ENCODE data around the gene ROBO1. TPM values are rescaled to one million over a fixed set of nuclear protein-coding genes. Genes with fewer than 3 reads are reported as not detected.

ROBO1 gene
- total and polyA plus RNA-seq, 2 of the 8 experiments (the other 6 are each of a cell fraction or from before 2014, with no cell fraction given): 51.4 to 91.0 TPM

DNA sequence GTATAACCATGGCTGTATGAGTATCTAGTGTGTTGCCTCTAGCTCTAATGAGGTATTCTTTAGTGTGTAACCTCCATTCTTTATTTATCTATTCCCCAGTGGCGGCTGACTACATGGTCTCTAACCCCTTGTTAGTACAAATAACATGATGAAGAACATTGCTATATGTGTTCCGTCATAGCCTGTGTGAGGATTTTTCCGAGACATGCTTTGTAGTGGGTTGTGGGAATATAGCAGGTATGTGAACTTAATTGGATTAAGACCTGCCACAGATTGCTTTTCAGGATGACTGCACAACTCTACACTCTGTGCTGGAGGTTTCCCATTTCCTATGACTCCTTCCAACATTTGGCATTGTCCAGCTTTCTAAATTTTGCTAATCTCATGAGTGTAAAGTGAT, 563.4 kb downstream of the ROBO1 start:
- peaks cover 2 to 10% (median 6%) of the 10 kb centered on the region in 4 experiments; a peak in 5 of 7 replicates for H3K4me1 ChIP-seq (replicated peaks in 1 of 4; ENCODE audit: control insufficient read depth in 3 of 4, insufficient read depth in 4 of 4, low read length in 3 of 4)
- TF ChIP-seq CHD1 (IDR thresholded peaks at IDR 0.05; ENCODE audit: low read depth, low read length): no peak
- no peak for TF ChIP-seq KDM4A (IDR thresholded peaks at IDR 0.05; ENCODE audit: low read depth, low read length, severe bottlenecking)
- TF ChIP-seq BRCA1 (IDR thresholded peaks at IDR 0.05; ENCODE audit: low read depth, low read length): no peak
- no peak for TF ChIP-seq FOSL1 (IDR thresholded peaks at IDR 0.05; ENCODE audit: insufficient read depth, low read depth, low read length)
- TF ChIP-seq, protein P1, sequence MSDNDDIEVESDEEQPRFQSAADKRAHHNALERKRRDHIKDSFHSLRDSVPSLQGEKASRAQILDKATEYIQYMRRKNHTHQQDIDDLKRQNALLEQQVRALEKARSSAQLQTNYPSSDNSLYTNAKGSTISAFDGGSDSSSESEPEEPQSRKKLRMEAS (IDR thresholded peaks at IDR 0.05): no peak
- no peak for TF ChIP-seq CREB1 (IDR thresholded peaks at IDR 0.05)
- no peak for TF ChIP-seq POLR2AphosphoS5 (IDR thresholded peaks at IDR 0.05; ENCODE audit: low read depth, low read length)
- TF ChIP-seq CTBP2 (IDR thresholded peaks at IDR 0.05; ENCODE audit: borderline replicate concordance, insufficient read depth, insufficient read length, low read length): no peak
- no peak for TF ChIP-seq RBBP5 (IDR thresholded peaks at IDR 0.05; ENCODE audit: borderline replicate concordance, low read depth, low read length)
- no peak for TF ChIP-seq ZNF274 (IDR thresholded peaks at IDR 0.05; ENCODE audit: borderline replicate concordance, extremely low read depth, low read length)
- no peak for TF ChIP-seq HDAC6 (IDR thresholded peaks at IDR 0.05; ENCODE audit: low read depth, low read length)
- no peak for TF ChIP-seq KDM5A (IDR thresholded peaks at IDR 0.05; ENCODE audit: low read length)
- TF ChIP-seq, protein P2, sequence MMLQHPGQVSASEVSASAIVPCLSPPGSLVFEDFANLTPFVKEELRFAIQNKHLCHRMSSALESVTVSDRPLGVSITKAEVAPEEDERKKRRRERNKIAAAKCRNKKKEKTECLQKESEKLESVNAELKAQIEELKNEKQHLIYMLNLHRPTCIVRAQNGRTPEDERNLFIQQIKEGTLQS (IDR thresholded peaks at IDR 0.05; ENCODE audit: insufficient read depth, low read depth, low read length): no peak
- TF ChIP-seq BACH1 (IDR thresholded peaks at IDR 0.05; ENCODE audit: low read length): no peak
- TF ChIP-seq SUZ12 (IDR thresholded peaks at IDR 0.05; ENCODE audit: low read length): no peak

More for the DNA sequence above, 563.4 kb downstream of the ROBO1 start:
- Histone ChIP-seq H4K20me1 (replicated peaks in 1 of 2; ENCODE audit: control insufficient read depth in 1 of 2, insufficient read depth in 2 of 2, low read length in 2 of 2) (no peaks in the 10 kb centered on the region), H3K4me3 (ENCODE audit: extremely low read depth in 1 of 4, insufficient read depth in 2 of 4, low read depth in 3 of 4, low read length in 4 of 4) (no peak overlapping the region), H3K4me2 (ENCODE audit: insufficient read depth in 1 of 2, low read depth in 2 of 2, low read length in 2 of 2) (no peak overlapping the region), H3K27me3 (replicated peaks in 1 of 4; ENCODE audit: control insufficient read depth in 3 of 4, extremely low read depth in 1 of 4, insufficient read depth in 3 of 4, low read length in 3 of 4) (no peaks in the 10 kb centered on the region), H3K23me2 (ENCODE audit: low read depth, low read length) (peaks cover 2% of the 10 kb centered on the region; the same call in 1 of the 2 replicates), H3K4ac (replicated peaks; ENCODE audit: insufficient read length, low read depth, low read length) (no peak overlapping the region), H3K14ac (ENCODE audit: insufficient read length) (no peak overlapping the region), H3K36me3 (ENCODE audit: control insufficient read depth in 2 of 4, insufficient read depth in 4 of 4, low read length in 3 of 4) (no peaks in the 10 kb centered on the region), H3K79me1 (ENCODE audit: low read depth, low read length) (no peaks in the 10 kb centered on the region), H4K91ac (replicated peaks; ENCODE audit: insufficient read length, low read length) (no peak overlapping the region), H3K9me3 (ENCODE audit: insufficient read depth in 2 of 2, low read depth in 1 of 2, low read length in 1 of 2) (no peaks in the 10 kb centered on the region), H3K79me2 (ENCODE audit: control insufficient read depth in 1 of 2, insufficient read depth in 2 of 2, low read length in 2 of 2) (no peaks in the 10 kb centered on the region), H3K9ac (replicated peaks in 1 of 4; ENCODE audit: extremely low read depth in 1 of 4, low read depth in 3 of 4, low read length in 3 of 4) (no peak overlapping the region), H4K5ac (ENCODE audit: insufficient read length, low read depth, low read length) (no peak overlapping the region), H3K56ac (replicated peaks; ENCODE audit: insufficient read length, low read depth, low read length) (no peak overlapping the region), H3K18ac (ENCODE audit: extremely low read depth, low read length) (no peak overlapping the region), H2BK5ac (ENCODE audit: low read depth, low read length) (no peak overlapping the region), H2AFZ (ENCODE audit: low read length) (no peak overlapping the region), H2BK120ac (replicated peaks; ENCODE audit: low read depth, low read length) (no peak overlapping the region), H2BK20ac (ENCODE audit: low read length) (no peak overlapping the region), H4K8ac (ENCODE audit: extremely low read depth, insufficient read depth, low read length) (no peak overlapping the region), H2AK5ac (ENCODE audit: low read depth, low read length) (no peak overlapping the region), H3K27ac (ENCODE audit: low read depth, low read length) (no peak overlapping the region), H2BK12ac (ENCODE audit: low read depth, low read length) (no peak overlapping the region), H3K23ac (ENCODE audit: insufficient read length) (no peak overlapping the region), H2BK15ac (ENCODE audit: low read length) (no peak overlapping the region)
- no peak for FAIRE-seq
- POLR2A ChIA-PET (ENCODE audit: partially characterized antibody): no interaction called here
- DNase-seq (ENCODE audit: low read depth in 1 of 2, low spot score in 2 of 2): no peak
- 93% methylated on average over 3 of the region's 3 CpGs; no CpG with 5 or more reads in 1 of the 2 experiments for WGBS, 2 experiments (ENCODE audit: extremely low coverage in 1 of 2, insufficient coverage in 1 of 2, insufficient read length in 1 of 2, insufficient replicate concordance in 2 of 2, low coverage in 1 of 2, low lambda C conversion rate in 2 of 2, missing lambda C conversion rate in 1 of 2)
- CTCF ChIA-PET (ENCODE audit: partially characterized antibody): no interaction called here
